Measurements from ENCODE around the gene ATXN2.

ATXN2 gene

GRCh38 chr12:111413442-111414086 lies 185.6 kb downstream of the ATXN2 start:
- TF ChIP-seq EZH2 (IDR thresholded peaks at IDR 0.05; ENCODE audit: borderline replicate concordance, low read length) (no peak), CTCF (IDR thresholded peaks at IDR 0.05; ENCODE audit: low read length) (no peak)

GRCh38 chr12:111412830-111413441 lies 186.2 kb downstream of the ATXN2 start:
- H3K4me2 ChIP-seq (ENCODE audit: low read length) = no peak overlapping the region
- no peaks in the 10 kb centered on the region for H3K79me2 ChIP-seq (ENCODE audit: insufficient read depth, low read length)
- H3K9ac ChIP-seq (ENCODE audit: low read length) = no peak overlapping the region
- H3K9me3 ChIP-seq (ENCODE audit: low read length) = no peaks in the 10 kb centered on the region
- H2AFZ ChIP-seq (ENCODE audit: low read length) = no peak overlapping the region
- no peaks in the 10 kb centered on the region for H3F3A ChIP-seq (ENCODE audit: insufficient read depth, low read length)
- H3K27ac ChIP-seq (ENCODE audit: low read depth, low read length, poor library complexity, severe bottlenecking) = no peak overlapping the region
- H3K4me1 ChIP-seq (ENCODE audit: insufficient read depth, low read length, severe bottlenecking) = no peaks in the 10 kb centered on the region
- H3K27me3 ChIP-seq (ENCODE audit: insufficient read depth, low read length) = no peaks in the 10 kb centered on the region
- no peaks in the 10 kb centered on the region for H4K20me1 ChIP-seq (ENCODE audit: insufficient read depth, low read length)
- no peaks in the 10 kb centered on the region for H3K36me3 ChIP-seq (ENCODE audit: insufficient read depth, low read length)
- H3K4me3 ChIP-seq (ENCODE audit: low read depth, low read length, poor library complexity, severe bottlenecking) = no peak overlapping the region
- TF ChIP-seq EZH2 (IDR thresholded peaks at IDR 0.05; ENCODE audit: borderline replicate concordance, low read length) = no peak
- H3K9me2 ChIP-seq (ENCODE audit: low read depth, low read length) = no peaks in the 10 kb centered on the region

More at GRCh38 chr12:111413442-111414086, 185.6 kb downstream of the ATXN2 start:
- Histone ChIP-seq H4K20me1 (ENCODE audit: insufficient read depth, low read length) (no peaks in the 10 kb centered on the region), H2AFZ (ENCODE audit: low read length) (no peak overlapping the region), H3K4me3 (ENCODE audit: low read depth, low read length, poor library complexity, severe bottlenecking) (no peak overlapping the region), H3K9me3 (ENCODE audit: low read length) (no peaks in the 10 kb centered on the region), H3F3A (ENCODE audit: insufficient read depth, low read length) (no peaks in the 10 kb centered on the region), H3K4me2 (ENCODE audit: low read length) (no peak overlapping the region), H3K36me3 (ENCODE audit: insufficient read depth, low read length) (no peaks in the 10 kb centered on the region), H3K27me3 (ENCODE audit: insufficient read depth, low read length) (no peaks in the 10 kb centered on the region), H3K4me1 (ENCODE audit: insufficient read depth, low read length, severe bottlenecking) (no peaks in the 10 kb centered on the region), H3K79me2 (ENCODE audit: insufficient read depth, low read length) (no peaks in the 10 kb centered on the region), H3K9ac (ENCODE audit: low read length) (no peak overlapping the region), H3K27ac (ENCODE audit: low read depth, low read length, poor library complexity, severe bottlenecking) (no peak overlapping the region), H3K9me2 (ENCODE audit: low read depth, low read length) (no peaks in the 10 kb centered on the region)

- no peaks in the 10 kb centered on the region for H3K9me2 ChIP-seq (ENCODE audit: low read depth, low read length)
- H3K9ac ChIP-seq (ENCODE audit: low read length) = no peak overlapping the region
- no peaks in the 10 kb centered on the region for H3K27me3 ChIP-seq (ENCODE audit: insufficient read depth, low read length)
- H3K27ac ChIP-seq (ENCODE audit: low read depth, low read length, poor library complexity, severe bottlenecking) = no peak overlapping the region
- H3K36me3 ChIP-seq (ENCODE audit: insufficient read depth, low read length) = no peaks in the 10 kb centered on the region
- TF ChIP-seq EZH2 (IDR thresholded peaks at IDR 0.05; ENCODE audit: borderline replicate concordance, low read length) (no peak), CTCF (IDR thresholded peaks at IDR 0.05; ENCODE audit: low read length) (no peak)
- H3F3A ChIP-seq (ENCODE audit: insufficient read depth, low read length) = no peaks in the 10 kb centered on the region
- peaks cover 4% of the 10 kb centered on the region for H3K4me1 ChIP-seq (ENCODE audit: insufficient read depth, low read length, severe bottlenecking)
- H3K4me3 ChIP-seq (ENCODE audit: low read depth, low read length, poor library complexity, severe bottlenecking) = no peak overlapping the region
- H2AFZ ChIP-seq (ENCODE audit: low read length) = no peak overlapping the region
- H3K4me2 ChIP-seq (ENCODE audit: low read length) = no peak overlapping the region
- H3K9me3 ChIP-seq (ENCODE audit: low read length) = no peaks in the 10 kb centered on the region
- H3K79me2 ChIP-seq (ENCODE audit: insufficient read depth, low read length) = no peaks in the 10 kb centered on the region
- no peaks in the 10 kb centered on the region for H4K20me1 ChIP-seq (ENCODE audit: insufficient read depth, low read length)
Observed at GRCh38 chr12:111412007-111412829, 186.9 kb downstream of the ATXN2 start.
